WTC11 (cell line): Measurements from ENCODE around the gene RPS6KB2.

Experiments
- CBFB ChIP-seq: sonication (generic); formaldehyde crosslinking; IDR thresholded peaks from 2 replicates; pipeline ENCODE4 v1.8.1; 2022; ENCODE audit warnings: mild to moderate bottlenecking, low read depth, missing genetic modification reagents
- GTF2I ChIP-seq: fragments of 250-450 bp; sonication (Bioruptor Pico); conservative IDR thresholded peaks from 2 replicates; pipeline ENCODE4 v1.4.0; 2021; ENCODE audit warnings: mild to moderate bottlenecking
- RORB ChIP-seq: fragments of 250-450 bp; sonication (Bioruptor Pico); IDR thresholded peaks from 2 replicates; pipeline ENCODE4 v1.9.0; 2021; ENCODE audit warnings: mild to moderate bottlenecking
- ZNF423 ChIP-seq: fragments of 250-450 bp; sonication (Bioruptor Pico); IDR thresholded peaks from 2 replicates; pipeline ENCODE4 v2.1.2; 2022; ENCODE audit warnings: mild to moderate bottlenecking, moderate library complexity
- TF ChIP-seq, protein P1 (sequence below): sonication (generic); formaldehyde crosslinking; conservative IDR thresholded peaks from 2 replicates; pipeline ENCODE4 v1.8.1; 2022; ENCODE audit warnings: mild to moderate bottlenecking, missing genetic modification reagents
- TF ChIP-seq, protein P2 (sequence below): sonication (generic); formaldehyde crosslinking; IDR thresholded peaks from 2 replicates; pipeline ENCODE4 v1.8.1; 2023; ENCODE audit warnings: mild to moderate bottlenecking, moderate library complexity, missing genetic modification reagents
- TF ChIP-seq, protein P3 (sequence below): fragments of 200-600 bp; IDR thresholded peaks from 2 replicates; pipeline ENCODE4 v1.8.0; 2022; ENCODE audit warnings: antibody characterized with exemption

DNA sequence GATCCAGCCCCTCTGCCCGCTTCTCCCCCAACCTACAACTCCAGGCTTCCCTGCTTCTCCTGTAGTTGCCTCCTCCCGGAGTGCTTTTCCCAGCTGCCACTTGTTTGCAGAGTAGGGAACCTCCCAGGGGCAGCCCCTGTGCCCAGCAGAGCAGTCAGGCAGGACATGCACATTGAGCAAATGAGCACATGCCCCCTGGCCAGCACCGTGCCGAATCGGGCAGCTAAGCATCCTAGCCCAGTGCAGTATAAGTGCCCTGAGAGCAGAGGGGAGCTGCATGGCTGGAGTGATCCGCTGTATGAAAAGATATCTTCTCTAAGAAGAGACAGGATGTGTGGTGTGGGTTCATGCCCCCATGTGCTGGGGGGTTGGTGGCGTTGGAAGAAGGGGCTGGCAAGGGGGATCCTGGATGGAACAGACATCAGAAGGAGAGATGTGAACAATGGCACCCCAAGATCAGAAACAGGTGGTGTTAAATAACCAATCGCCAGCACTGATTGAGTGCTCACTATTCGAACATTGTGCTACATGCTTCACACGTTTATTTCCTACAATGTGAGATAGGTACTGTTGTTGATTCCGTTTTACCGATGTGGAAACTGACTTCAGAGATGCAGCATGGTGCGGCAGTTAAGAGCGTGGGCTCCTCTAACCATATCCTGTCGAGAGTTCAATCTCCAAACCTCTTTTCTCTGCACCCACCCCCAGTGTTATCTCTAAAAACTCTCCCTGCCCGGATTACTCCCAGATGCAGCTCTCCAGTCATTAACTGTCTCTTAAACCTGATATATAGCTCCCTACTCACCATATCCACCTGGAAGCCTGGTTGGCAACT, 55.8 kb downstream of the RPS6KB2 start:
- TF ChIP-seq, protein P1, sequence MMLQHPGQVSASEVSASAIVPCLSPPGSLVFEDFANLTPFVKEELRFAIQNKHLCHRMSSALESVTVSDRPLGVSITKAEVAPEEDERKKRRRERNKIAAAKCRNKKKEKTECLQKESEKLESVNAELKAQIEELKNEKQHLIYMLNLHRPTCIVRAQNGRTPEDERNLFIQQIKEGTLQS: no peak
- TF ChIP-seq CBFB (no peak), ZNF423 (CRISPR knock-in tag) (no peak), GTF2I (no peak), RORB (no peak)
- TF ChIP-seq, protein P2, sequence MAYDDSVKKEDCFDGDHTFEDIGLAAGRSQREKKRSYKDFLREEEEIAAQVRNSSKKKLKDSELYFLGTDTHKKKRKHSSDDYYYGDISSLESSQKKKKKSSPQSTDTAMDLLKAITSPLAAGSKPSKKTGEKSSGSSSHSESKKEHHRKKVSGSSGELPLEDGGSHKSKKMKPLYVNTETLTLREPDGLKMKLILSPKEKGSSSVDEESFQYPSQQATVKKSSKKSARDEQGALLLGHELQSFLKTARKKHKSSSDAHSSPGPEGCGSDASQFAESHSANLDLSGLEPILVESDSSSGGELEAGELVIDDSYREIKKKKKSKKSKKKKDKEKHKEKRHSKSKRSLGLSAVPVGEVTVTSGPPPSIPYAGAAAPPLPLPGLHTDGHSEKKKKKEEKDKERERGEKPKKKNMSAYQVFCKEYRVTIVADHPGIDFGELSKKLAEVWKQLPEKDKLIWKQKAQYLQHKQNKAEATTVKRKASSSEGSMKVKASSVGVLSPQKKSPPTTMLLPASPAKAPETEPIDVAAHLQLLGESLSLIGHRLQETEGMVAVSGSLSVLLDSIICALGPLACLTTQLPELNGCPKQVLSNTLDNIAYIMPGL (CRISPR knock-in tag): no peak
- TF ChIP-seq, protein P3, sequence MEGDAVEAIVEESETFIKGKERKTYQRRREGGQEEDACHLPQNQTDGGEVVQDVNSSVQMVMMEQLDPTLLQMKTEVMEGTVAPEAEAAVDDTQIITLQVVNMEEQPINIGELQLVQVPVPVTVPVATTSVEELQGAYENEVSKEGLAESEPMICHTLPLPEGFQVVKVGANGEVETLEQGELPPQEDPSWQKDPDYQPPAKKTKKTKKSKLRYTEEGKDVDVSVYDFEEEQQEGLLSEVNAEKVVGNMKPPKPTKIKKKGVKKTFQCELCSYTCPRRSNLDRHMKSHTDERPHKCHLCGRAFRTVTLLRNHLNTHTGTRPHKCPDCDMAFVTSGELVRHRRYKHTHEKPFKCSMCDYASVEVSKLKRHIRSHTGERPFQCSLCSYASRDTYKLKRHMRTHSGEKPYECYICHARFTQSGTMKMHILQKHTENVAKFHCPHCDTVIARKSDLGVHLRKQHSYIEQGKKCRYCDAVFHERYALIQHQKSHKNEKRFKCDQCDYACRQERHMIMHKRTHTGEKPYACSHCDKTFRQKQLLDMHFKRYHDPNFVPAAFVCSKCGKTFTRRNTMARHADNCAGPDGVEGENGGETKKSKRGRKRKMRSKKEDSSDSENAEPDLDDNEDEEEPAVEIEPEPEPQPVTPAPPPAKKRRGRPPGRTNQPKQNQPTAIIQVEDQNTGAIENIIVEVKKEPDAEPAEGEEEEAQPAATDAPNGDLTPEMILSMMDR: no peak
